HepG2 (cell line): ENCODE results near the gene ATP13A3. TPM values are rescaled to one million over a fixed set of nuclear protein-coding genes. Genes with fewer than 3 reads are reported as not detected.
A peak's percentile ranks its signal among the peaks of the same experiment; 100 is the strongest.

Experiments used
- ARHGAP35 ChIP-seq: sonication (generic); formaldehyde crosslinking; IDR thresholded peaks from 2 replicates; pipeline ENCODE4 v1.9.0; 2022; ENCODE audit warnings: mild to moderate bottlenecking, inconsistent platforms, moderate library complexity, missing genetic modification reagents, borderline replicate concordance
- CREB3 ChIP-seq: sonication (generic); formaldehyde crosslinking; IDR thresholded peaks from 2 replicates; pipeline ENCODE4 v1.5.0; 2020; ENCODE audit warnings: missing genetic modification reagents
- HNRNPLL ChIP-seq: fragments of 200-400 bp; formaldehyde crosslinking; IDR thresholded peaks from 2 replicates; pipeline ENCODE4 v1.6.1; 2017; ENCODE audit warnings: mild to moderate bottlenecking, low read depth, low read length; ENCODE audit not compliant: poor library complexity, severe bottlenecking
- KLF6 ChIP-seq: IDR thresholded peaks from 2 replicates; pipeline ENCODE4 v1.8.0; 2016; ENCODE audit warnings: missing biosample characterization, missing genetic modification reagents
- NONO ChIP-seq, 2 experiments: fragments of 450-650 bp in 1 of 2; sonication (generic) in 1 of 2; formaldehyde crosslinking in 1 of 2; IDR thresholded peaks in 1 of 2; conservative IDR thresholded peaks in 1 of 2; 2 replicates each; pipeline versions ENCODE4 v1.6.1 to v1.8.0; 2017 to 2022; ENCODE audit warnings: mild to moderate bottlenecking in 1 of 2, missing genetic modification reagents in 1 of 2, moderate library complexity in 1 of 2
- NR2F1 ChIP-seq, 2 experiments: fragments of 450-650 bp in 1 of 2; formaldehyde crosslinking in 1 of 2; IDR thresholded peaks; 2 replicates each; pipeline versions ENCODE4 v1.5.0 to v1.6.1; 2016 to 2020; ENCODE audit warnings: mild to moderate bottlenecking in 1 of 2, missing compliant biosample characterization in 1 of 2, missing genetic modification reagents in 1 of 2, moderate library complexity in 1 of 2
- SOX6 ChIP-seq, 2 experiments: fragments of 450-650 bp in 1 of 2; sonication (generic) in 1 of 2; formaldehyde crosslinking in 1 of 2; IDR thresholded peaks; 2 replicates each; pipeline versions ENCODE4 v1.4.0 to v1.6.1; 2017 to 2020; ENCODE audit warnings: antibody characterized with exemption in 1 of 2, mild to moderate bottlenecking in 1 of 2, missing genetic modification reagents in 1 of 2
- TFAP4 ChIP-seq: sonication (generic); IDR thresholded peaks from 2 replicates; pipeline ENCODE4 v1.6.1; 2016; ENCODE audit warnings: low read depth, borderline replicate concordance
- TFDP2 ChIP-seq: sonication (generic); formaldehyde crosslinking; IDR thresholded peaks from 2 replicates; pipeline ENCODE4 v1.4.0; 2020; ENCODE audit warnings: missing genetic modification reagents
- ZNF101 ChIP-seq: sonication (generic); formaldehyde crosslinking; IDR thresholded peaks from 2 replicates; pipeline ENCODE4 v1.4.0; 2020; ENCODE audit warnings: mild to moderate bottlenecking, low read depth, missing genetic modification reagents, borderline replicate concordance
- ZNF282 ChIP-seq: fragments of 450-650 bp; IDR thresholded peaks from 2 replicates; pipeline ENCODE4 v1.6.1; 2018; ENCODE audit not compliant: partially characterized antibody
- ZNF292 ChIP-seq: sonication (generic); formaldehyde crosslinking; IDR thresholded peaks from 2 replicates; pipeline ENCODE4 v1.8.1; 2022; ENCODE audit warnings: mild to moderate bottlenecking, low read depth, missing genetic modification reagents, borderline replicate concordance
- ZNF772 ChIP-seq: sonication (generic); formaldehyde crosslinking; IDR thresholded peaks from 2 replicates; pipeline ENCODE4 v1.5.0; 2020; ENCODE audit warnings: mild to moderate bottlenecking, missing genetic modification reagents
- ZSCAN25 ChIP-seq: sonication (generic); formaldehyde crosslinking; IDR thresholded peaks from 2 replicates; pipeline ENCODE4 v1.8.0; 2022; ENCODE audit warnings: mild to moderate bottlenecking, missing genetic modification reagents
- polyA plus RNA-seq, 8 experiments: library from polyadenylated mRNA; depleted of rRNA in 3 of 8; stranded (reverse) in 7 of 8; unstranded in 1 of 8; fragments of >200 nt; fragmentation: Illumina TruSeq in 4 of 8; extraction: Trizol in 4 of 8; gene quantifications; 2 replicates each; pipeline versions ENCODE4 v1.2.1 to v1.2.3, GENCODE V29; 2011 to 2016; ENCODE audit warnings: low read depth in 4 of 8, missing spikeins in 1 of 8, mixed read lengths in 1 of 8; ENCODE audit not compliant: insufficient read depth in 1 of 8
- total RNA-seq, 5 experiments: library from RNA; depleted of rRNA; stranded (reverse); fragments of >200 nt; fragmentation: Illumina TruSeq; extraction: Trizol; gene quantifications; 2 replicates each; pipeline ENCODE4 v1.2.3, GENCODE V29; 2016; ENCODE audit warnings: low read depth in 1 of 5

The ATP13A3 gene
- total and polyA plus RNA-seq, 2 of the 13 experiments (the other 11 are each of a cell fraction or from before 2014, with no cell fraction given): 44.9 to 80.8 TPM

GRCh38 chr3:194395778-194396538 is 90.8 kb downstream of the ATP13A3 start (continued):
- TF ChIP-seq CREB3 (CRISPR knock-in tag) (no peak), NR2F1 (CRISPR knock-in tag; IDR thresholded peaks at IDR 0.05) (no peak), ZNF282 (no peak), ZNF772 (CRISPR knock-in tag) (no peak), SOX6 (IDR thresholded peaks at IDR 0.05) (no peak), SOX6 (CRISPR knock-in tag; IDR thresholded peaks at IDR 0.05) (peak; percentile 48; the same call in 1 of the 2 replicates), TFDP2 (no peak), ARHGAP35 (CRISPR knock-in tag) (no peak), ZNF292 (CRISPR knock-in tag) (peak; percentile 66; the same call in 1 of the 2 replicates), HNRNPLL (no peak), NONO (IDR thresholded peaks at IDR 0.05) (no peak), NONO (CRISPR knock-in tag; conservative IDR thresholded peaks at IDR 0.05) (peak; percentile 54; the same call in 1 of the 2 replicates), ZSCAN25 (CRISPR knock-in tag) (no peak), KLF6 (no peak), TFAP4 (no peak), ZNF101 (CRISPR knock-in tag) (no peak)
- TF ChIP-seq, all 625 proteins: peak for 44
